22Rv1 (cell line): Measurements from ENCODE around the gene C1orf210.

Source experiments
- ZFX ChIP-seq: fragments of 450-650 bp; IDR thresholded peaks from 2 replicates; pipeline ENCODE4 v1.6.1; 2017; ENCODE audit warnings: antibody characterized with exemption, borderline replicate concordance
- TF ChIP-seq, protein P1 (sequence below): fragments of 450-650 bp; IDR thresholded peaks from 2 replicates; pipeline ENCODE4 v1.5.1; 2017; ENCODE audit warnings: mild to moderate bottlenecking

- TF ChIP-seq, protein P1, sequence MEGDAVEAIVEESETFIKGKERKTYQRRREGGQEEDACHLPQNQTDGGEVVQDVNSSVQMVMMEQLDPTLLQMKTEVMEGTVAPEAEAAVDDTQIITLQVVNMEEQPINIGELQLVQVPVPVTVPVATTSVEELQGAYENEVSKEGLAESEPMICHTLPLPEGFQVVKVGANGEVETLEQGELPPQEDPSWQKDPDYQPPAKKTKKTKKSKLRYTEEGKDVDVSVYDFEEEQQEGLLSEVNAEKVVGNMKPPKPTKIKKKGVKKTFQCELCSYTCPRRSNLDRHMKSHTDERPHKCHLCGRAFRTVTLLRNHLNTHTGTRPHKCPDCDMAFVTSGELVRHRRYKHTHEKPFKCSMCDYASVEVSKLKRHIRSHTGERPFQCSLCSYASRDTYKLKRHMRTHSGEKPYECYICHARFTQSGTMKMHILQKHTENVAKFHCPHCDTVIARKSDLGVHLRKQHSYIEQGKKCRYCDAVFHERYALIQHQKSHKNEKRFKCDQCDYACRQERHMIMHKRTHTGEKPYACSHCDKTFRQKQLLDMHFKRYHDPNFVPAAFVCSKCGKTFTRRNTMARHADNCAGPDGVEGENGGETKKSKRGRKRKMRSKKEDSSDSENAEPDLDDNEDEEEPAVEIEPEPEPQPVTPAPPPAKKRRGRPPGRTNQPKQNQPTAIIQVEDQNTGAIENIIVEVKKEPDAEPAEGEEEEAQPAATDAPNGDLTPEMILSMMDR: no peak
- TF ChIP-seq ZFX: no peak
Observed at GRCh38 chr1:43312663-43313515, 27.5 kb upstream of the C1orf210 start.
